HG02981 (cell line): ENCODE measurements around the gene GOLGA6L9.
"Not testable (repeated sequence)": the region's sequence is repeated elsewhere in the genome, so short reads cannot be mapped to it uniquely, and the experiment has no call there.

Experiments used
- ATAC-seq: cut with Tn5 transposase; IDR thresholded peaks from one replicate; pipeline ENCODE4 v1.9.1; 2021; ENCODE audit warnings: mild to moderate bottlenecking, moderate library complexity; ENCODE audit not compliant: unreplicated experiment

Gene GOLGA6L9

DNA sequence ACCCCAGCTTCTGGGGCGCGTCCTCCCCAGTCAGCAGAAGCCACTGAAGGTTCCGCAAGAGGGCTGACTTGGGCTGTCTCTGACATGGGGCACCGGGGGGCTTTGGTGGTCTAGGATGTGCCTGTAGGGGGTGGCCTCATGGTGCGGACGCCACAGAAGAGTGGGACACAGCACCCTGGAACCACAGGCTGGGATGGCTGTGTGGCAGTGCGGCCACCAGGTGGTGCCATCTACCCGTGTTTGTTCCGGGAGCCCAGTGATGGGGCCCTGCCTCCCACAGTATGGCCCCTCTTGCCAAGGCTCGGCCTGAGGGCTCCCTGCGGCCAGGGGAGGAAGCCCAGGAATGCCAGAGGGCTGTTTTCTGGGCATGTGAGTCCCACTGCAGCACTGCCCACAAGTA, 38.6 kb downstream of the GOLGA6L9 start:
- ATAC-seq: peak; percentile 99

DNA sequence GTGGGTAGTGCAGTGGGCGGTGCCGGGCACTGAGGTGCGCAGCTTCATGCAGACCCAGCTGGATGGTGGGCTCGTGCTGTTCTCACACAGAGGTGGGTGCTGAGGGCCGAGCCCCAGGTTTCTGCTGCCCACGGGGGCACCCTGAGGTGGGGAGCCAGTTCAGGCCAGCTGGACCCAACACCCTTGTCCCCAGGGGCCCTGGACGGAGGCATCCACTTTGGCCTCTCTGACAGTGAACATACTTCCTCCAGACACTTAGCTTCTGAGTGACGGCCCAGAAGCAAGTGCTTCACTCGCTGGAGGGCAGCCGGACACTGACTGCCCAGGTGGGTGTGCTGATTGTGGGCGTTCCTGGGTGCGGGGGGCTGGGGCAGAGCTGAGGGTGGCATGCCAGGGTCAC, 39.8 kb downstream of the GOLGA6L9 start:
- not testable (repeated sequence) for ATAC-seq

DNA sequence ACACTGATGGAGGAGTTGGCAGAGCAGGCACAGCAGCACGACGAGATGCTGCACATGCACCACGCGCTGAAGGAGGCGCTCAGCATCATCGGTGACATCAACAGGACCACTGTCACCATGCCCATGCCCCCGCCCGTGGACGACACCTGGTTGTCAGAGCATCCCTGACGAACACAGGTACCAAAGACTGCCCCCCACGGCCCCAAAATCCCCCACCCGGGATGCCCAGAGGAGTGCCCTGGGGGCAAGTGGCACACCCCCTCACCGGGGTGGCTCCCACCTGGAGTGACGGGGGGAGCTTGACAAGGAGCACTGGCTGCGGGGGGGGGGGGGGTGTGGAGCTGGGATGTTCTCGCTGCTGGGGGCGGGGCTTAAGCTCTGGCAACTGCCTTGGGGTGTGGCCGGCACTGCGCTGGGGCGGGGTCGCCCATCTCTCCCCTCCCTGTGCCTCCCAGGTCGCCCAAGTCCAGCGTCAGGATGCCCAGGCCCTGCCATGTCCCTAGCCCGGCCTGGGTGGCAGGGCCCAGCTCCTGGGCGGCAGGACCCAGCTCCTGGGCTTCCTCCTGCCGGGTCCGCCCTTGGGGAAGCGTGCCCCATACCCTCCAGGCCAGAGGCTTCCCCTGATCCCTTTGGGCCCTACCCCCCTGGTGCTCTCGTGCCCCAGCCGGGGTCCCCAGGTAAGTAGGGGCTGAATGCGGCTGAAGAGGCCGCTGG, 42.8 kb downstream of the GOLGA6L9 start:
- ATAC-seq: not testable (repeated sequence)

DNA sequence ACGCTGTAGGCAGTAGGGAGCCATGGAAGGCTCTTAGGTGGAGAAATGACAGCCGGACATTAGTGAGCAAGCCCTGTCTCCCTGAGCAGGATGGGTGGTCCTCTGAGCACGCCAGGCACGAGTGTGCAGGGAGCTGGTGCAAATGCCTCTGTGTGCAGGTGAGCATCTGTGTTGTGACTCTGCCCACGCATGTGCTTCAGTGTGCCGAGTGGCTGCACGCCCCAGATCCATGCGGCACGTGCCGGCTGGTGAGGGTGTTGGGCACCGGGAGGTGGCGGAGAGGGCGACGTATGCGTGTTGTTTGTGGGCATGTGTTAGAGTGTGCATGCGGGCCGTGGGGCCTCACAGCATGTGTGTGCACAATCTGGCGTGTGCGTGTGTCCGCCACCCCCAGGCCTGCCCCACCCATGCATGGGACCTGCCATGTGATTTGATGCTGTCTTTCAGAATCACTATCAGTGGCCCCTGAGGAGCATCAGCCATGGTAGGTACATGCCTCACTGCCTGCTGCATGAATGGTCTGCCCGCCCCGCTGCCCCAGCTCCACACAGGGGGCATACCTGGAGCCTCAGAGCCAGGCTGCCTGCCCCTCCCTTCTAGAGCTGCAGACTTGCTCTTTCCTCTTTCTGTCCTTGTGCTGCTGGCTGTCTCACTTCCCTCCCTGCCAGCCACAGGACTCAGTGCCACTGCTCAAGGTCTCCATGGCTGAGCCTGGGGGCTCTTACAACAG, 45.1 kb downstream of the GOLGA6L9 start:
- ATAC-seq: not testable (repeated sequence)

DNA sequence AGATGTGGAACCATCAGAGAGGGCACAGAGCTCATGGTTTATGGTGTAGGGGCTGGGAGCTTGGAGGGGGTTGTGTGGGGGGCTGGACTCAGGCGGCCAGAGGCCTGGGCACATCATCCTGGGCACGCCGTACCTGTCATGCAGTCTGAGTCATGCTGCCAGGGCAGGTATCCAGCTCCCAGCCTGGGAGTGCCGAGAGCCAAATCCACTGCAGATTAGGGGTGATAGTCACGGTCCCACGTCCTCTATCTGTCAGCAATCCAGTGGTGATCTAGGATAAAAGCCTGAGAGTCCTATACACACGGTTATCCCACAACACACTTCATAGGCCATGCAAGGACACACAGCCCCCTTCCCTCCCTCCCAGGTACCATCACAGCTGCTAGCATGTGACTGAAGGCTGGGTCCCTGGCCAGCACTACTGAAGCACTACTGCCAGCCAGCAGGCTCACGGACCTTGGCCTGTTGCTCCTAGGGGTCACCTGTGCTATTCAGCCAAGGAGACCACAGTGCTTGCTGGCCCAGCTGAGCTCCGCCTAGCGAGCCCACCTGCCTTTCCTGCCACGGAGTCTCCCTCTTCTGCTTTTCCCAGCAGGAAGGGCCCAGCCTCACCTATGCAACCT, 45.8 kb downstream of the GOLGA6L9 start:
- not testable (repeated sequence) for ATAC-seq

DNA sequence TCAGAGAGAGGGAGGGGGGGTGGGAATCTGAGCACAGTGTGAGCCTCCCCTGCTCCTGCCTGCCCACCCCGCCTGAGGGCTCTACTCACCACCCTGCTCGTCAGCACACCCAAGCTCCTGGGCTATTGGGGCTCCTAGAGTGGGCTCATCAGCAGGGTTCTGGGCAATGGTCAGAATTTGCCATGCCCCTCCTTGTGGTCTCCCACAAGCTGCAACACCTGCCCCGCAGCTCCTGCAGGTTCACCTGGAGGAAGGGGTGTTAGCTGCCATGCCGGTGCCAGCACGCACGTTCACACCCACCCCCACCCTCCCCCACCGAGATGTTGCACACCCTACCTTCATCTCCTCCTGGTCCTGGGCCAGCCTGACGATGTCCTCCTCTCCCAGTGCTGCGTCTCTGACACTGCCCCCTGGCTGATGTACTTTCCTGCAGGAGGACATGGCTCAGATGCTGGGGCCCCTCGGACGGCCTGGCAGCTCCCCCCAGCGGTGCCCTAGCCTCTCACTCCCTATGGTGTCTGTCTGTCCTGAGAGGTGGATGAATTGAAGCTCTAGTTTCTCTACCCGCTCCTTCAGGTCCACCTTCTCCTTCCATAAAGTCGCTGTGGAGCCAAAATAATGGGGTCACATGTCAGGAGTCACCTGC, 47.2 kb downstream of the GOLGA6L9 start:
- ATAC-seq: not testable (repeated sequence)

DNA sequence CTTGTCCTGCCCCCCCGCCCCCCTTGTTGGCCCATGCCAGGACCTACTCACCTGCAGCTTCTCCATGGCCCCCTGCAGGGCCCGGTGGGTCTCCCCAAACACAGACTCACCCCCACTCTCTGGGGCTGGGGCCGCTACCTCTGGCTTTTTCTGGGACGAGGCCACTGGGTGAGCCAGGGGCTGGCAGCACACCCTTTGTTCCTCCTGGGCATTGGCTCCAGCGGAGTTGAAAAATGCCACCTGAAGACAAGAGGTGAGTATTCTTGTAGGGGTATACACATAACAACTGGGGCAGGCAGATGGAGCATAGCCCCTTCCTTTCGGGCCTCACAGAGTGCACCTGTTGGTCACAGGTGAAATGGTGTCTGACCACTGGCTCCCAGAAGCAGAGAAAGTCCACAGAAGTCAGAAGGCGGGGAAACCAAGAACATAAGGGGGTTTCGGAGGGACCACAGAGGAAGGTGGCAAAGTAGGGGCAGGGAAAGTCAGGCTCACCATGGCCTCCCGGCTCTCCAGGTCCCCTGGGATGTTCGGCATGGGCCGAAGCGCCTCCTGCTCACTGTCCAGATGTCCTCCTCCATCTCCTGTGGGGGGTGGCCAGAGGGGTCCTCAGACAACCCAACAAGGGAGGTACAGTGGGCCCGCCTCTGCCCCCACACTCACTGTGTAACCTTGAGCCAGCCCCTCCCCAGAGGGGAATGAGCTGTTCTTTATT, 47.9 kb downstream of the GOLGA6L9 start:
- not testable (repeated sequence) for ATAC-seq
